ENCODE results near the gene NT5DC3. TPM values are rescaled to one million over a fixed set of nuclear protein-coding genes. Genes with fewer than 3 reads are reported as not detected.

NT5DC3 gene
- total and polyA plus RNA-seq, 2 experiments from 2014 or later: 2.8 to 6.3 TPM

DNA sequence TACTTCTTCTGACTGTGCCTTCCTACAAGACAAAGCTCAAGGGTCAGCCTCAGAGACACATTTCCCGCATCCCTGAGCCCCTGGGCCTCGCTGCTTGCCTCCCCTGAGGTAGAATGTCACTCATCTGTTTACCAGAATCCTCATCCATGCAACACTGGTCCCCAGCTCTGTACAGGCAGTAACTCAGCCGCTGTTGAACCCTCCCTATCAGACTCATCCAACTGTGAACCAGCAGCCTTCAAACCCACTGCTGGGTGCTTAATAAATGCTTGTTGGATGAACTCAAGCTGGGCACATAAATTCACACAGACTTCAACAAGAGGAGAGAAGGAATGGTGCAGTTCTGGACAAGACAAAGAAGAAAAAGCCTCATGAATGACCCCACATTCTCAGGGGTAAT is 6.1 kb downstream of the NT5DC3 start:
- Histone ChIP-seq H3K4me1 (ENCODE audit: insufficient read depth) (peaks cover 21% of the 10 kb centered on the region), H3K36me3 (replicated peaks; ENCODE audit: insufficient read depth, low read depth) (no peaks in the 10 kb centered on the region), H2AFZ (no peak overlapping the region), H3K4me2 (no peak overlapping the region), H3K27me3 (no peaks in the 10 kb centered on the region), H3K27ac (no peak overlapping the region), H4K20me1 (ENCODE audit: insufficient read depth, poor library complexity, severe bottlenecking) (no peaks in the 10 kb centered on the region), H3K9me3 (ENCODE audit: low read depth) (no peaks in the 10 kb centered on the region), H3K4me3 (no peak overlapping the region), H3K9me2 (replicated peaks; ENCODE audit: insufficient read depth) (no peaks in the 10 kb centered on the region), H3K79me2 (peaks cover 87% of the 10 kb centered on the region)
- 82% methylated on average over 3 of the region's 3 CpGs for WGBS (ENCODE audit: low lambda C conversion rate, missing lambda C conversion rate)
- TF ChIP-seq EZH2 (IDR thresholded peaks at IDR 0.05; ENCODE audit: borderline replicate concordance) (no peak), CTCF (IDR thresholded peaks at IDR 0.05; ENCODE audit: poor library complexity) (no peak), EZH2phosphoT487 (IDR thresholded peaks at IDR 0.05; ENCODE audit: low read depth, severe bottlenecking, unreplicated experiment) (no peak)
- no peak for DNase-seq (ENCODE audit: low spot score)

- peaks cover 17% of the 10 kb centered on the region for H3K4me1 ChIP-seq (ENCODE audit: insufficient read depth)
- H3K4me3 ChIP-seq: no peak overlapping the region
- H3K9me3 ChIP-seq (ENCODE audit: low read depth): no peaks in the 10 kb centered on the region
- no peak for DNase-seq (ENCODE audit: low spot score)
- WGBS (ENCODE audit: low lambda C conversion rate, missing lambda C conversion rate): 75% methylated on average over 2 of the region's 2 CpGs
- no peaks in the 10 kb centered on the region for H3K36me3 ChIP-seq (replicated peaks; ENCODE audit: insufficient read depth, low read depth)
- no peaks in the 10 kb centered on the region for H3K27me3 ChIP-seq
- peaks cover 85% of the 10 kb centered on the region for H3K79me2 ChIP-seq
- H3K27ac ChIP-seq: no peak overlapping the region
- H3K4me2 ChIP-seq: peak overlapping the region; percentile 13
- H4K20me1 ChIP-seq (ENCODE audit: insufficient read depth, poor library complexity, severe bottlenecking): no peaks in the 10 kb centered on the region
- no peak for TF ChIP-seq CTCF (IDR thresholded peaks at IDR 0.05; ENCODE audit: poor library complexity)
- no peak for TF ChIP-seq EZH2 (IDR thresholded peaks at IDR 0.05; ENCODE audit: borderline replicate concordance)
- no peak for TF ChIP-seq EZH2phosphoT487 (IDR thresholded peaks at IDR 0.05; ENCODE audit: low read depth, severe bottlenecking, unreplicated experiment)
- no peaks in the 10 kb centered on the region for H3K9me2 ChIP-seq (replicated peaks; ENCODE audit: insufficient read depth)
- no peak overlapping the region for H2AFZ ChIP-seq
Observed at GRCh38 chr12:103833891-103834290, 7.1 kb downstream of the NT5DC3 start.

DNA sequence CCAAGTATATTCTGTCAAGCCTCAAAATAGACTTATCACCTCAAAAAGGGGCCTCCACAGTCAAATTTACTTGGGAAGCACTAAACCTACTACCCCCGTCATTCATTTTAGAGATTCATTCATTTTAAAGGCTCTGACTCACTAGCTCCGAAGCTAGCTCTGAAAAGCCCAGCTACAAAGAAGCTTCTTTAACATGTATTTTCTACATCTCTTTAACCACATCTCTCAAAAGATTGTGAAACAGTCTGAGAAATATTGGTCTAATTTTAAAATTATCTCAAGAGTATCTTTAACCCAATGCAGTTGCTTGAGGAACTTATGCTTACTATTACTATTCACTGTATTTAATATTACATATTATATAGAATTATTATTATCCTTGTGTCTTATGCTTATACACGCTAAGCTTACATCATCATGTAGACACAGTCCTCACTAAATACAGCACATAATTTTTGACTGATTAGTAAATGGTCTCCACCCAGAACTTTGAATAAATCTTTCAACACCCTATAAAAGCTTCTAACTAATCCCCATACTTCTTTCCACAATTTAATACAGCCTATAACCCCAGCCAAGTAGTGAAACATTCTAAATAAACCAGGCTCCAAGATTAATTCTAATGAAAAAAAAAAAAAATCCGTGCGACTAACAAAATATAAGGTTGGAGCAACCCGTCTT is 7.8 kb downstream of the NT5DC3 start:
- DNase-seq (ENCODE audit: low spot score): no peak
- Histone ChIP-seq H3K4me3 (no peak overlapping the region), H3K9me2 (replicated peaks; ENCODE audit: insufficient read depth) (no peaks in the 10 kb centered on the region), H3K4me1 (ENCODE audit: insufficient read depth) (peaks cover 12% of the 10 kb centered on the region), H2AFZ (no peak overlapping the region), H3K79me2 (peaks cover 81% of the 10 kb centered on the region), H3K27me3 (no peaks in the 10 kb centered on the region), H4K20me1 (ENCODE audit: insufficient read depth, poor library complexity, severe bottlenecking) (no peaks in the 10 kb centered on the region), H3K36me3 (replicated peaks; ENCODE audit: insufficient read depth, low read depth) (no peaks in the 10 kb centered on the region), H3K27ac (no peak overlapping the region), H3K9me3 (ENCODE audit: low read depth) (no peaks in the 10 kb centered on the region), H3K4me2 (peak overlapping the region; percentile 13)
- 44% methylated on average over 6 of the region's 6 CpGs for WGBS (ENCODE audit: low lambda C conversion rate, missing lambda C conversion rate)
- TF ChIP-seq CTCF (IDR thresholded peaks at IDR 0.05; ENCODE audit: poor library complexity): no peak
- TF ChIP-seq EZH2 (IDR thresholded peaks at IDR 0.05; ENCODE audit: borderline replicate concordance): no peak
- no peak for TF ChIP-seq EZH2phosphoT487 (IDR thresholded peaks at IDR 0.05; ENCODE audit: low read depth, severe bottlenecking, unreplicated experiment)

All from hepatocyte (in vitro differentiated cells).